Measurements from ENCODE around the gene AACS.

AACS gene

GRCh38 chr12:125192690-125193221, 127.5 kb downstream of the AACS start:
- Histone ChIP-seq H4K20me1 (ENCODE audit: control insufficient read depth, insufficient read depth, low read depth, low read length) (no peaks in the 10 kb centered on the region; the same call in 1 of the 2 replicates), H3K9me3 (ENCODE audit: control insufficient read depth, insufficient read depth, low read length) (no peaks in the 10 kb centered on the region), H3K27ac (ENCODE audit: low read depth, low read length) (no peak overlapping the region), H3K4me2 (ENCODE audit: low read length) (no peak overlapping the region), H3K4me1 (ENCODE audit: control insufficient read depth, low read length) (peaks cover 7% of the 10 kb centered on the region), H3K36me3 (ENCODE audit: control insufficient read depth, low read length) (no peaks in the 10 kb centered on the region), H3K4me3 (ENCODE audit: low read length) (no peak overlapping the region), H3K79me2 (ENCODE audit: control insufficient read depth, low read length) (no peaks in the 10 kb centered on the region), H3F3A (ENCODE audit: control insufficient read depth, insufficient read depth) (no peaks in the 10 kb centered on the region), H3K9me2 (replicated peaks; ENCODE audit: control insufficient read depth, low read length) (no peaks in the 10 kb centered on the region), H3K27me3 (ENCODE audit: control insufficient read depth, low read length) (peaks cover 37% of the 10 kb centered on the region)
- no peak for TF ChIP-seq EZH2phosphoT487 (IDR thresholded peaks at IDR 0.05; ENCODE audit: borderline replicate concordance, low read length)
- no peak for TF ChIP-seq CTCF (IDR thresholded peaks at IDR 0.05; ENCODE audit: low read depth, low read length, poor library complexity, severe bottlenecking)

Data from DOHH2 (cell line).